SHP77 treated with DMSO at 0.1 percent for 48 hours (cell line): ENCODE results near the gene COQ6.
A peak's percentile ranks its signal among the peaks of the same experiment; 100 is the strongest.
"Not testable (repeated sequence)": the region's sequence is repeated elsewhere in the genome, so short reads cannot be mapped to it uniquely, and the experiment has no call there.

Experiments used
- DNase-seq: peaks from one replicate; lab custom pipeline; 2025; lab: John Stamatoyannopoulos, UW

Gene COQ6

GRCh38 chr14:73949752-73950734 lies at the start of gene COQ6, which contains the start of gene FAM161B:
Gene COQ6 (plus strand): TSS chr14:73950302. CDS start chr14:73950333, 31 bp downstream.
Gene FAM161B (minus strand): TSS chr14:73950094. CDS start chr14:73950026, 68 bp downstream.
- DNase-seq, result peak; percentile 94

- no peak for DNase-seq
These were observed 47.1 kb upstream of the COQ6 start for GRCh38 chr14:73903028-73903427.

DNA sequence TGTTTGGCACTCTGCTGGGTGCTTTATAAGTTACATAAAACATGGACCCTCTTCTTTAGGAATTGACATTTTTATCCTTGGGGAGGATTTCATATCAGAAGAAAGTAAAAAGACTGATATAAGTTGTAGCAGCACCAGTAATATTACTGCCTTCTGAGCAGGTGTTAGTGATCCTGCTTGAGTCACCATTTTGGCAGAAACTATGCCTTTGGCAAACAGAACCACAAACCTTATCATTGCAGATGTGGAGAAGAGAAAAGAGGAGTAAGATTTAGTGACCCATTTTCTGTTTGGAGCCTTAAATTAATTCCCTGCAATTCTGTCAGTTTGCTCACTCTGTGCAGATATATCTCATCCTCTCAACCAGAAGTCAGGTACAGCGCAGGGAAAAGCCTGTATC lies 40.4 kb upstream of the COQ6 start:
- no peak for DNase-seq

- DNase-seq, result no peak
These were observed 36.8 kb upstream of the COQ6 start for GRCh38 chr14:73913256-73913655.

DNA sequence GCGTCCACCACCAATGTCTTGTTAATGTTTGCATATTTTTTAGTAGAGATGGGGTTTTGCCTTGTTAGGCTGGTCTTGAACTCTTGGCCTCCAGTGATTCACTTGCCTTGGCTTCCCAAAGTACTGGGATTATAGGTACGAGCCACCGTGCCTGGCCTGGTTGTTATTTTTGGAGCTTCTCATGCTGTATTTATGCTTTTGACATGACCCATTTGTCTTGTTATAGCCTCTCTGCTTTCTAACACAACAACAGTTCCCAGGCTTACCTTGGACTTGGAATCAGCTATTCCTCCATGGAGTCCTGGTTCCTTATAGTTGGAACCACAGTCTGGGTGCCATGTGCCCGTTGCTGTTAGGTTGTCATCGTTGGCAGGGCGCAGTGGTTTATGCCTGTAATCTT lies 33.8 kb upstream of the COQ6 start:
- DNase-seq, result no peak

DNA sequence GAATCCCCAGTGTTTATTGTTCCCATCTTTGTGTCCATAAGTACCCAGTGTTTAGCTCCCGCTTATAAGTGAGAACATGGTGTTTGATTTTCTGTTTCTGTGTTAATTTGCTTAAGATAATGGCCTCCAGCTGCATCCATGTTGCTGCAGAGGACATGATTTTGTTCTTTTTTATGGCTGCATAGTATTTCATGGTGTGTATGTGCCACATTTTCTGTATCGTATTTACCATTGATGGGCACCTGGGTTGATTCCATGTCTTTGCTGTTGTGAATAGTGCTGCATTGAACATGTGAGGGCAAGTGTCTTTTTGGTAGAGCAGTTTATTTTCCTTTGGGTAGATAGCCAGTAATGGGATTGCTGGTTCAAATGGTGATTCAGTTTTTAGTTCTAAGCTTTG lies 30.6 kb upstream of the COQ6 start:
- DNase-seq, result not testable (repeated sequence)

- no peak for DNase-seq
These were observed 25.8 kb upstream of the COQ6 start for GRCh38 chr14:73924337-73924736.

DNA sequence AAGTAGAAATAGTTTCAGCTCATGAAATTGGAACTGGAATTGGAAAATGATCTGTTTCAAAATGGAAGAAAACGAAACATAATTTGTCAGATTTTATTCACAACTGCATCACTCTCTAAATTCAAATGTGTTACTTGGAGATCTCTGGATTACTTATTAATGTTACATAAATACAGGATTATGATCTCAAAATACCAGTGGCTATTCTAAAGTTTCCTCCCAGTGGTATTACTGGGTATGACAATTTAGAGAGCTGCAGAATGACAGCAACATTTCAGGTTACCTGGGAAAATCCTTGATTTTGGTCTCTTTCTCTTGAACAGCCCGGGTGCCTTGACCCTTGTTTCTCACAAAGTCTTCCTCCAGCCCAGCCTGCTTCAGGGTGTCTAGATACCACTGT lies 14.4 kb upstream of the COQ6 start:
- DNase-seq, result no peak

DNA sequence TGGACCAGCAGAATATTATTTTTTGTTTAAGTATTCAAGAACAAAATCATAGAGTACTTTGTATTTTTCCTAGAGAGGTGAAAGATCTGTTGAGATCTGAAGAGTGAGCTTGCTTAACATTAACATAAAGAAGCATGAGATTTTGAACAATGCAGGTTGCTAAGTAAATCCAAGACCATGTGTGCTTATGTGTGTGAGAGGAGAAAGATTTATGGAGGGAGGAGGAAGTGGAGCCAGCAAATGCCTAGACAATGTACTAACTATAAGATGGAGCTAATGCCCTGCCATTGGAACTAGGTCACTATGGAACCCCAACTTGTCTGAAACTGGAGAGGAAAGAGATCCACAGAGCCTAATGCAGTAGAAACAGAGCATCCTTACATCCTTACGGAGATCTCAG lies 13.6 kb upstream of the COQ6 start:
- DNase-seq, result no peak

- DNase-seq, result no peak
These were observed 13.1 kb upstream of the COQ6 start for GRCh38 chr14:73937012-73937411.

- DNase-seq, result no peak
These were observed 7.9 kb upstream of the COQ6 start for GRCh38 chr14:73942180-73942579.

- DNase-seq, result no peak
These were observed 7.0 kb upstream of the COQ6 start for GRCh38 chr14:73943083-73943482.

DNA sequence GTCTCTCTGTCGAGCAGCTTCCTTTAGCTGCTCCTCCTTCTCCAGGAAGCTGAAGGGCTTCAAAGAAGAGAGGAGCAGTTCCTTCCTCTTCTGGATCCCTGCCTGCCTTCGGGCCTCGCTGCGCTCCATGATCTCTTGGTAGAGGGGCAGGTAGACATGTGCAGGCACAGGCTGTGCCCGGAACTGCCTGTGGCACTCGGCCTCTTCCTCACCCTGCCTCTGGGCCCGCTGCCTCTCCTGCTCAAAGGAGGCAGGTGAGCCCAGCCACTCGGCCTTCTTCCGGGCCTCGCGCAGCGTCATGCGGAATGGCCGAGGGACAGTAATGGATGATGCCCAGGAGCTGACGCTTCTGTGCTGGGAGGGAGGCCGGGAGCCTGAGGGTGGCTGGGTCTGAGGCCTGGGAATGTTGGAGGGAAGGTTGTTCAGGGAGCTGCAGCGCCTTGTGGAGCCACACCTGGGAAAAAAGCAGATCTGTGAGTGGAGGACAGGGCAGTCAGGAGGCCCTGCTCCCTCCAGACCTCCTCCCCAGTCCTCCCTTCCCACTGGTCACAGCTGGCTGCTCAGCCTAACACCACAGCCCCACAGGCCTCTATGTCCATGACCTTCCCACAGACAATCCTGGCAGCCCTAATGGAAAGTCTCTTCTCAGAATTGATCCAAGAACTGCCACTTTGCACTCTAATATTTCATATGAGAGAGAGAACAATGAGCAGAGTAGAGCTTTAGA lies 5.5 kb upstream of the COQ6 start:
- DNase-seq, result no peak

DNA sequence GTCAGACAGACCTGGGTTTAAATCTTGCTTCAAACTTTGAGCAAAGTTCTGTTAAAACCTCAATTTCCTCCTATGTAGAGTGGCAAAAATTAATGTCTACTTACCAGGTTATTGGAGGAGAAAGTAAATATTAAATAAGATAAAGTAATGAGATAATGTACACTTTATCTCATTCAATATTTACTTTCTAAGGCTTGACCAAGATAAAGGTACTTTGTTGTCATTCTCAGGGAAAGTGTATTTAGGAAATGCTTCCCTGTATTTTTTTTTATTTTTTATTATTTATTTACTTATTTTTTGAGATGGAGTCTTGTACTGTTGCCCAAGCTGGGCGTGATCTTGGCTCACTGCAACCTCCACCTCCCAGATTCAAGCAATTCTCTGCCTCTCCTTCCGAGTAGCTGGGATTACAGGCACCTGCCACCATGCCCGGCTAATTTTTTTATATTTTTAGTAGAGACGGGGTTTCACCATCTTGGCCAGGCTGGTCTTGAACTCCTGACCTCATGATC lies 4.9 kb upstream of the COQ6 start:
- DNase-seq, result no peak

DNA sequence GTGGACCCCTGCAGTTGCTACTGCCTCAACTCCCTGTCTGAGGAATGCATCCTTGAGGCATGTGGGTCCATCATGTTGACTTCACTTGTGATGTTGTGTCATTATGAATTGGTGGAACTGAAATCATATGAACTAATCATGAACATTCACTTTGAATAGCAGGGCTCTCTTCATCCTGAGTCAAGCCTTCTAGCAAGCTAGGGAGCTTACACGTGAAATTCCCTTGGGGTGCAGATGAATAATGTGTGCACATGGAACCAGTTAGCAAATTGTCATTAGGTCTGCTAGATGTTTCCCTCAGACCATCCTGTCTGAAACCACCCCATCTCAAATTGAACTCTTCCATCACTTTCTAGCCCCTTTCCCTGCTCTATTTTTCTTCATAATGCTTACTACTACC lies 3.6 kb downstream of the COQ6 start:
- DNase-seq, result no peak

- no peak for DNase-seq
These were observed 5.6 kb downstream of the COQ6 start for GRCh38 chr14:73955674-73956073.

DNA sequence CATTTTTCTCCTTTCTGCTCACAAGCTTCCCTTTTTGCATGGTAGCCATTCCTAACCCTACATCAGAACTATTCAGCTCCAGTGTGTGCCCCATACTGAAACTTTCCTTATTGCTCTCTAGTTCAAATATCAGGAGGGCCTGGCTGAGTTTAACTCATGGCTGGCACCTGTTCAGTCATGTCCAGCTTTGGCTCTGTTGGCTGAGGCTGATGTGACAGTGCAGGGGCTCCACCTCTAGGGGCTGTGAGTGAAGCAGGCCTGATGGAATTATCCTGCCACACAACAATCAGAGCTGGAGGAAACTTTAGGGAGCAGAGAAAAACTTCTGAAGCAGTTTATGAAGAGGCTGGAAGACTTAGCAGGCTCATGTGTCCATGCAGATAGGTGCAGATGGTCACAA lies 8.5 kb downstream of the COQ6 start:
- no peak for DNase-seq

DNA sequence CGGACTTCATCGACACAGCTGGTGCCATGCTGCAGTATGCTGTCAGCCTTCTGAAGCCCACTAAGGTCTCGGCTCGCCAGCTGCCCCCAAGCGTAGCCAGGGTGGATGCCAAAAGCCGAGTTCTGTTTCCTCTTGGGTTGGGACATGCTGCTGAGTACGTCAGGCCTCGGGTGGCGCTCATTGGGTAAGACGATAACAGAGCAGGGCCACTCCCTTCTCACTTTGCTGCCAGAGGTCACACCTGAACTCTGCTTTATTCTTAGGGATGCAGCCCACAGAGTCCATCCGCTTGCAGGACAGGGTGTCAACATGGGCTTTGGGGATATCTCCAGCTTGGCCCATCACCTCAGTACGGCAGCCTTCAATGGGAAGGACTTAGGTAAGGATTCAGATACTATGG lies 11.1 kb downstream of the COQ6 start:
- no peak for DNase-seq

DNA sequence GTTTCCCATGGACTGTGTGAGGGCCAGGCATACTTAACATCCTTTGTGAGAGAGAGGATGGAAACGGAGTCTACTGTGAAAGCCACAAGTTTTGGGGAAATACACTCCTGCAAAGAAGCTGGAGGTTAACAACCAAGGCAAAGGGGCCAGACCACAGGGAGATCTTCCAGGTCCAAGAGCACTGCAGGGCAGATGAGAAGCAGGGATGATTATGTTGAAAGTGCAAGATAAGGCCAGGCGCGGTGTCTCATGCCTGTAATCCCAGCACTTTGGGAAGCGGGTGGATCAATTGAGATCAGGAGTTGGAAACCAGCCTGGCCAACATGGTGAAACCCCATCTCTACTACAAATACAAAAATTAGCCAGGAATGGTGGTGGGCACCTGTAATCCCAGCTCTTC lies 15.1 kb downstream of the COQ6 start:
- DNase-seq, result no peak

DNA sequence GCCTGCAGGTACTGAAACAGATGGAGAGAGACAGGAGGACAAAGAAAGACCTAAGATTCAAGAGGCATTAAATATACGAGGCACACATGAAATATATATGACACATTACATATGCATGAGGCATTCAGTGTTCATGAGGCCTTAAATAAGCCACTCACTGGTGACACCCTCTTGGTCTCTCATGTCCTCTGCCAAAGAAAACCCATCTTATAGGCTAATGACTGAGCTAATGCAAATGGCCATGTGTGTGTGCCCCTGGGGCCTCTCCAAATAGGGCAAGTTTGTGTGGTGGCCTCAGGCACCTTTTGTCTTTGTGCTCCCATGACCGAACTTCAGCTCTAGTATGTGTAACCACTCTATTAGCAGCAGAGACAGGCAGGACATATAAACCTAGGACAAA lies 18.8 kb downstream of the COQ6 start:
- DNase-seq, result no peak

GRCh38 chr14:73973497-73973896 lies 23.4 kb downstream of the COQ6 start:
- no peak for DNase-seq

DNA sequence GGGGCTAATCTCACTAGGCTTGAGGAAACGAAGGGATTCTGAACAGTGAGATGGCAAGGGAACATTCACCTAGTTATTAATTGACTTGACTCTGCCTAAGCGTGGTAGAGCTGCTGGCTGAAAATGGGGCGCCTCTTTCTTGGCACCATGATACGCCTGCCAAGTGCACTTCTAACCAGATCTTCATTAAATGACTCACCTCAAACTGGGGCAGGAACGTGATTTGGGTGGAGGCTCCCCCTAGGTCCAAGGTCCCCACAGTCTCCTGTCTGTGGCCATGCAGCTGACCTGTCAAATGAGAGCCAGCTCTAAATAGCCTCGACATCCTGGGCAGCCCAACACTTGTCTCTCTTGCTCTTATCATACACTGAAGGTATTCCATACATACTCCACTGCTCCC lies 26.0 kb downstream of the COQ6 start:
- no peak for DNase-seq

DNA sequence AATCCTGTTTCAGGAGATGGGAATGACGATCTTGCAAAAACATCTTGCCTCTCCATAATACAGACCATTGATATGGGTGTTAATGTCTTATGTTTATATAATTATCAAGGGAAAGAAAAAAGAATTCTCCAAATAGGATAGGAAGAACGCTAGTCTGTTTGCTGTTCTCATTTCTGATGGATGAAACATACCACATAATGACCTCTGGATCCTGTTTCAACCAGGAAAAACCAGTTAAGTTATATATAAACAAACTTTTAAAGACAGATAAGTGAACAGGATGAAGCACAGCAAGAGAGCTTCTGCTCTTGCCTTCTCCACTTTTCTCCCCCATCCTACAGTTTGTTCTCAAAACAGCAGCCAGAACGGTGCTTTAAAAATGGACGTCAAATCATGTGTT lies 27.8 kb downstream of the COQ6 start:
- no peak for DNase-seq
